ENCODE data around the gene RRP1. TPM values are rescaled to one million over a fixed set of nuclear protein-coding genes. Genes with fewer than 3 reads are reported as not detected.
A peak's percentile ranks its signal among the peaks of the same experiment; 100 is the strongest.

Gene RRP1
- total and polyA plus RNA-seq, 2 of the 13 experiments (the other 11 are each of a cell fraction or from before 2014, with no cell fraction given), result 20.1 to 35.1 TPM

DNA sequence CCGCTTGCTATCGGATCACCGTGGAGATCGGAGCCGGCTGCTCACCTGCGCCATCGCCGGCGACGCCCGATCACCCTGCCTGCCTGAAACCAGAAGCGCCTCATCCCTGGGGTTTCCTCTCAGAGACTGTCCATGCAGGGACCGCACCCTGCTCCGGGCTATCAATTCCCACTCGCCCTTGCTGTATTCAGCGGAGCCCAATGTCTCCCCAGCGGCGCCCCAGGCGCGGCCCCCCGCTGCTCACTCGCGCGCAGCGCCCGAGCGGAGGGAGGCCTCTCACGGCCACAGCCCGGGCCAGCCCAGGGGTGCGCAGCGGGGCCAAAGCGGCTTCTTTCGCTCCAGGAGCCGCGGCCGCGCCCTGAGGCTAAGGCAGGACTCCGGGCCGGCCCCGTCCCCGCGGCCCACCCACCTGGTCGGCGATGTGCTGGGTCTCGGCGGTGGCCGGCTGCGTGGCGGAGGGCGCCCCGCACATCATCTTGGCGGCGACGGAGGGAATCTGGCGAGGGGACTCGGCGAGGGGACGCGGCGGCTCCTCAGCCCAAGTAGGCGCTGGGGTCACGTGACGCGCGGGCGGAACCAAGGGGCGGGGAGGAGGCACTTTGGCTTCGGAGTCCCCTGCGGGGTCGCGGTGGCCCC is 13.5 kb upstream of the RRP1 start, which contains the start of gene CSTB (continued):
- peak; percentile 54; the same call in 1 of the 2 replicates for TF ChIP-seq GATAD1 (CRISPR knock-in tag; IDR thresholded peaks at IDR 0.05)
- TF ChIP-seq ZNF484 (CRISPR knock-in tag; IDR thresholded peaks at IDR 0.05; ENCODE audit: borderline replicate concordance, low read depth), result no peak
- no peak for TF ChIP-seq MAFF (IDR thresholded peaks at IDR 0.05; ENCODE audit: low read depth, low read length)
- TF ChIP-seq RARA (CRISPR knock-in tag; IDR thresholded peaks at IDR 0.05), result no peak
- TF ChIP-seq CBX2 (IDR thresholded peaks at IDR 0.05; ENCODE audit: low read depth, low read length), result no peak
- no peak for TF ChIP-seq CBX2 (CRISPR knock-in tag; IDR thresholded peaks at IDR 0.05; ENCODE audit: low read depth)
- peak; percentile 56; the same call in 1 of the 2 replicates for TF ChIP-seq ELF3 (CRISPR knock-in tag; IDR thresholded peaks at IDR 0.05)
- 0 out of 2 replicates have a peak, but pooled peaks have one; percentile 5 for TF ChIP-seq FOSL2 (CRISPR knock-in tag; IDR thresholded peaks at IDR 0.05)
- TF ChIP-seq ZNF232 (CRISPR knock-in tag; IDR thresholded peaks at IDR 0.05; ENCODE audit: borderline replicate concordance), result 0 out of 2 replicates have a peak, but pooled peaks have one; percentile 49
- TF ChIP-seq NBN (conservative IDR thresholded peaks at IDR 0.05), result no peak
- TF ChIP-seq HNRNPH1 (optimal IDR thresholded peaks at IDR 0.05; ENCODE audit: low read depth, low read length), result no peak
- 0 out of 2 replicates have a peak, but pooled peaks have one; percentile 29 for TF ChIP-seq BORCS8-MEF2B (CRISPR knock-in tag; IDR thresholded peaks at IDR 0.05)
- no peak for TF ChIP-seq FOXK2 (IDR thresholded peaks at IDR 0.05)
- TF ChIP-seq, protein P1, sequence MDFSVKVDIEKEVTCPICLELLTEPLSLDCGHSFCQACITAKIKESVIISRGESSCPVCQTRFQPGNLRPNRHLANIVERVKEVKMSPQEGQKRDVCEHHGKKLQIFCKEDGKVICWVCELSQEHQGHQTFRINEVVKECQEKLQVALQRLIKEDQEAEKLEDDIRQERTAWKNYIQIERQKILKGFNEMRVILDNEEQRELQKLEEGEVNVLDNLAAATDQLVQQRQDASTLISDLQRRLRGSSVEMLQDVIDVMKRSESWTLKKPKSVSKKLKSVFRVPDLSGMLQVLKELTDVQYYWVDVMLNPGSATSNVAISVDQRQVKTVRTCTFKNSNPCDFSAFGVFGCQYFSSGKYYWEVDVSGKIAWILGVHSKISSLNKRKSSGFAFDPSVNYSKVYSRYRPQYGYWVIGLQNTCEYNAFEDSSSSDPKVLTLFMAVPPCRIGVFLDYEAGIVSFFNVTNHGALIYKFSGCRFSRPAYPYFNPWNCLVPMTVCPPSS (IDR thresholded peaks at IDR 0.05), result no peak
- TF ChIP-seq, protein P2, sequence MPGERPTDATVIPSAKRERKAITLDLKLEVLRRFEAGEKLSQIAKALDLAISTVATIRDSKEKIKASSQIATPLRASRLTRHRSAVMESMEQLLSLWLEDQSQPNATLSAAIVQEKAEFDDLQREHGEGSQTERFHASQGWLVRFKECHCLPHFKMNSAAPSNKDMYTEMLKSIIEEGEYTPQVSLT (CRISPR knock-in tag; IDR thresholded peaks at IDR 0.05; ENCODE audit: borderline replicate concordance, low read depth), result no peak
- TF ChIP-seq ZNF17 (CRISPR knock-in tag; IDR thresholded peaks at IDR 0.05), result no peak
- no peak for TF ChIP-seq KDM1A (CRISPR knock-in tag; IDR thresholded peaks at IDR 0.05)
- 0 out of 2 replicates have a peak, but pooled peaks have one; percentile 58 for TF ChIP-seq ZNF607 (CRISPR knock-in tag; IDR thresholded peaks at IDR 0.05; ENCODE audit: borderline replicate concordance)
- peak; percentile 66 for TF ChIP-seq ATF7-NPFF (CRISPR knock-in tag; IDR thresholded peaks at IDR 0.05; ENCODE audit: low read depth)
- TF ChIP-seq DNMT3B (CRISPR knock-in tag; conservative IDR thresholded peaks at IDR 0.05), result no peak
- TF ChIP-seq, protein P3, sequence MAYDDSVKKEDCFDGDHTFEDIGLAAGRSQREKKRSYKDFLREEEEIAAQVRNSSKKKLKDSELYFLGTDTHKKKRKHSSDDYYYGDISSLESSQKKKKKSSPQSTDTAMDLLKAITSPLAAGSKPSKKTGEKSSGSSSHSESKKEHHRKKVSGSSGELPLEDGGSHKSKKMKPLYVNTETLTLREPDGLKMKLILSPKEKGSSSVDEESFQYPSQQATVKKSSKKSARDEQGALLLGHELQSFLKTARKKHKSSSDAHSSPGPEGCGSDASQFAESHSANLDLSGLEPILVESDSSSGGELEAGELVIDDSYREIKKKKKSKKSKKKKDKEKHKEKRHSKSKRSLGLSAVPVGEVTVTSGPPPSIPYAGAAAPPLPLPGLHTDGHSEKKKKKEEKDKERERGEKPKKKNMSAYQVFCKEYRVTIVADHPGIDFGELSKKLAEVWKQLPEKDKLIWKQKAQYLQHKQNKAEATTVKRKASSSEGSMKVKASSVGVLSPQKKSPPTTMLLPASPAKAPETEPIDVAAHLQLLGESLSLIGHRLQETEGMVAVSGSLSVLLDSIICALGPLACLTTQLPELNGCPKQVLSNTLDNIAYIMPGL (CRISPR knock-in tag; IDR thresholded peaks at IDR 0.05; ENCODE audit: borderline replicate concordance in 1 of 2, low read depth in 1 of 2), result peak in 1 of 2 experiments; percentile 88; a peak in 3 of 4 replicates
- TF ChIP-seq, protein P4, sequence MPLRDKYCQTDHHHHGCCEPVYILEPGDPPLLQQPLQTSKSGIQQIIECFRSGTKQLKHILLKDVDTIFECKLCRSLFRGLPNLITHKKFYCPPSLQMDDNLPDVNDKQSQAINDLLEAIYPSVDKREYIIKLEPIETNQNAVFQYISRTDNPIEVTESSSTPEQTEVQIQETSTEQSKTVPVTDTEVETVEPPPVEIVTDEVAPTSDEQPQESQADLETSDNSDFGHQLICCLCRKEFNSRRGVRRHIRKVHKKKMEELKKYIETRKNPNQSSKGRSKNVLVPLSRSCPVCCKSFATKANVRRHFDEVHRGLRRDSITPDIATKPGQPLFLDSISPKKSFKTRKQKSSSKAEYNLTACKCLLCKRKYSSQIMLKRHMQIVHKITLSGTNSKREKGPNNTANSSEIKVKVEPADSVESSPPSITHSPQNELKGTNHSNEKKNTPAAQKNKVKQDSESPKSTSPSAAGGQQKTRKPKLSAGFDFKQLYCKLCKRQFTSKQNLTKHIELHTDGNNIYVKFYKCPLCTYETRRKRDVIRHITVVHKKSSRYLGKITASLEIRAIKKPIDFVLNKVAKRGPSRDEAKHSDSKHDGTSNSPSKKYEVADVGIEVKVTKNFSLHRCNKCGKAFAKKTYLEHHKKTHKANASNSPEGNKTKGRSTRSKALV (CRISPR knock-in tag; IDR thresholded peaks at IDR 0.05), result peak; percentile 54; the same call in 1 of the 2 replicates
- no peak for TF ChIP-seq PCBP2 (optimal IDR thresholded peaks at IDR 0.05; ENCODE audit: low read depth, low read length, poor library complexity, severe bottlenecking)
- TF ChIP-seq, protein P5, sequence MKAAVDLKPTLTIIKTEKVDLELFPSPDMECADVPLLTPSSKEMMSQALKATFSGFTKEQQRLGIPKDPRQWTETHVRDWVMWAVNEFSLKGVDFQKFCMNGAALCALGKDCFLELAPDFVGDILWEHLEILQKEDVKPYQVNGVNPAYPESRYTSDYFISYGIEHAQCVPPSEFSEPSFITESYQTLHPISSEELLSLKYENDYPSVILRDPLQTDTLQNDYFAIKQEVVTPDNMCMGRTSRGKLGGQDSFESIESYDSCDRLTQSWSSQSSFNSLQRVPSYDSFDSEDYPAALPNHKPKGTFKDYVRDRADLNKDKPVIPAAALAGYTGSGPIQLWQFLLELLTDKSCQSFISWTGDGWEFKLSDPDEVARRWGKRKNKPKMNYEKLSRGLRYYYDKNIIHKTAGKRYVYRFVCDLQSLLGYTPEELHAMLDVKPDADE (CRISPR knock-in tag; IDR thresholded peaks at IDR 0.05), result no peak
- TF ChIP-seq DNMT1 (CRISPR knock-in tag; IDR thresholded peaks at IDR 0.05), result 0 out of 2 replicates have a peak, but pooled peaks have one; percentile 40
